Measurements from ENCODE around the gene ETV7. TPM values are rescaled to one million over a fixed set of nuclear protein-coding genes. Genes with fewer than 3 reads are reported as not detected.

ETV7 gene
- polyA plus RNA-seq, 1 of the 3 experiments (the other 2 are of a cell fraction) = 0.39 TPM

DNA sequence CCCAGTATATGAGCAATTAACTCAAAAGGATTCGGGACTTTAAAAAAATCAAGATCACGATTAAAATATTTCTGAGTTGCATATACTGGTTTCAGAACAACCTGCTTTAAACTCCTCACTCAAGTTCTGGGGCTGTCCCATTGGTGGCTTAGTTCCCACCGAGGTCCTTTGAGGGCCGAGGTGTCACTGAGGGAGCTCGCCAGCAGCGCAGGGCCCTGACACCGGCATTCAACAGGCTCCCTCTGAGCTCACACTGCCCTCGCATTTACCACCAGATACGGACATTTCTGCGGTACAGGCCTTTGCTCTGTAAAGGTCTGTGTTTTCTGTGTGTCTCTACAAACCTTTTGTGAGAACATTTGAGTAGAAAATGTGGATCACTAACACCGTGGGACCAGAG lies 26.4 kb downstream of the ETV7 start (continued):
- TF ChIP-seq, protein P1, sequence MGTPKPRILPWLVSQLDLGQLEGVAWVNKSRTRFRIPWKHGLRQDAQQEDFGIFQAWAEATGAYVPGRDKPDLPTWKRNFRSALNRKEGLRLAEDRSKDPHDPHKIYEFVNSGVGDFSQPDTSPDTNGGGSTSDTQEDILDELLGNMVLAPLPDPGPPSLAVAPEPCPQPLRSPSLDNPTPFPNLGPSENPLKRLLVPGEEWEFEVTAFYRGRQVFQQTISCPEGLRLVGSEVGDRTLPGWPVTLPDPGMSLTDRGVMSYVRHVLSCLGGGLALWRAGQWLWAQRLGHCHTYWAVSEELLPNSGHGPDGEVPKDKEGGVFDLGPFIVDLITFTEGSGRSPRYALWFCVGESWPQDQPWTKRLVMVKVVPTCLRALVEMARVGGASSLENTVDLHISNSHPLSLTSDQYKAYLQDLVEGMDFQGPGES (IDR thresholded peaks at IDR 0.05; ENCODE audit: low read depth, low read length) = no peak
- TF ChIP-seq SMC3 (IDR thresholded peaks at IDR 0.05; ENCODE audit: low read depth, low read length) (no peak), CHD2 (IDR thresholded peaks at IDR 0.05; ENCODE audit: low read length, partially characterized antibody) (no peak), POLR2AphosphoS5 (IDR thresholded peaks at IDR 0.05; ENCODE audit: low read depth, low read length) (no peak)

DNA sequence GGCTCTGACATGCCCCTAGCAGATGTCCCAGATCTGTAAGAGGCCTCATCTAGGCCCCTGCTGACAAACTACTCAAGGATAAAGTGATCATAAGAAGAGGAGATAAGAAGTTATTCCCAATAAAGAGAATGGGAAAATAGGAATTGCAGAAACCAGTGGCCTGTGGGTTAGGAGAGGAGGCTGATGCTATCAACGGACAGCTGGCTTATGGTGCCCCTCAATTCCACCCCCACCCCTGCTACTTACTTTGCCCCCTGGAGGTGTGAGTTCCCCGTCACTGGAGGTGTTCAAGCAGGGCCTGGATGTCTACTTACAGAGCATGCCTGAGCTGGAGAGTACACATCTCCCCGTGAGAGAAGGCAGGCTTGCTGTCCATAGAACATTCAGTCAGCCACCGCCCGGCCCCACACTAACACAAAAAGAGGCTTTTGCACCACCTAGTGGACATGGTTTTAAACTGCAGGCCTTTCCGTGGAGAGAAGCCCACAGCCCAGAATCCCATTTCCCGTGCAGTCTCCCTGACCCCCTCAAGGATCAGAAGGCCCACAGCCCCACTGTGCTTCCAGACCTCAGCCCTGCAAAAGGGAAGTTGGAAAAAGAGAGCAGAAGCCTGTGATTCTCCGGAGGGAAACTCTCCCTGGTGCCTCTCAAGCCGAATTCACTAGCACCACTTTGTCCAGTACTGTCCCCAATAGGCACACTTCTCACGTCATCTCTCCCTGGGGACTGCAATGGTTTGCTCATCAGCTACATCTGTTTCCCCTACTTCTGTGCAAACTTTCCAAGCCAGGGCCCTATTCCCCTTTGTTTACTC lies 27.0 kb downstream of the ETV7 start:
- Histone ChIP-seq H3K4me2 (no peak overlapping the region), H3K4me3 (ENCODE audit: low read depth in 2 of 2, low read length in 1 of 2) (peak overlapping the region in 1 of 2 experiments; percentile 40; a peak in 1 of 4 replicates), H3K9ac (no peak overlapping the region), H3K9me3 (no peaks in the 10 kb centered on the region), H3K27ac (ENCODE audit: low read depth in 2 of 2, low read length in 1 of 2) (no peak overlapping the region), H3K36me3 (replicated peaks in 1 of 2; ENCODE audit: control insufficient read depth in 1 of 2, insufficient read depth in 2 of 2, low read length in 1 of 2) (no peaks in the 10 kb centered on the region), H2AFZ (ENCODE audit: low read depth) (peak overlapping the region; percentile 52; the same call in 1 of the 2 replicates), H3K79me2 (ENCODE audit: insufficient read depth) (no peaks in the 10 kb centered on the region), H4K20me1 (ENCODE audit: insufficient read depth) (no peaks in the 10 kb centered on the region), H3K4me1 (ENCODE audit: control insufficient read depth in 1 of 2, insufficient read depth in 2 of 2, low read depth in 1 of 2, low read length in 1 of 2) (peaks cover 2 to 6% of the 10 kb centered on the region in 2 experiments; a peak in 2 of 4 replicates), H3K27me3 (ENCODE audit: insufficient read depth) (no peaks in the 10 kb centered on the region), H3F3A (replicated peaks; ENCODE audit: insufficient read depth) (no peaks in the 10 kb centered on the region), H3K9me2 (no peaks in the 10 kb centered on the region)
- POLR2A ChIA-PET = no interaction called here
- peak; percentile 87 for DNase-seq
- CTCF ChIA-PET = interaction anchor here (0.6 to 9.1 kb wide), 36 partner anchors 8 to 491 kb away, joined by 3 to 149 read pairs (median 4); partner anchors contain the start of gene BNIP5
- WGBS (ENCODE audit: low lambda C conversion rate) = 23% methylated on average over 9 of the region's 10 CpGs
- TF ChIP-seq NFIC (IDR thresholded peaks at IDR 0.05; ENCODE audit: borderline replicate concordance) = no peak
- no peak for TF ChIP-seq RXRA (IDR thresholded peaks at IDR 0.05; ENCODE audit: borderline replicate concordance, low read depth)
- no peak for TF ChIP-seq EP300 (IDR thresholded peaks at IDR 0.05; ENCODE audit: borderline replicate concordance in 1 of 2, low read depth in 1 of 2, low read length in 1 of 2)
- TF ChIP-seq, protein P1 (IDR thresholded peaks at IDR 0.05; ENCODE audit: low read depth, low read length) = no peak
- TF ChIP-seq, protein P2, sequence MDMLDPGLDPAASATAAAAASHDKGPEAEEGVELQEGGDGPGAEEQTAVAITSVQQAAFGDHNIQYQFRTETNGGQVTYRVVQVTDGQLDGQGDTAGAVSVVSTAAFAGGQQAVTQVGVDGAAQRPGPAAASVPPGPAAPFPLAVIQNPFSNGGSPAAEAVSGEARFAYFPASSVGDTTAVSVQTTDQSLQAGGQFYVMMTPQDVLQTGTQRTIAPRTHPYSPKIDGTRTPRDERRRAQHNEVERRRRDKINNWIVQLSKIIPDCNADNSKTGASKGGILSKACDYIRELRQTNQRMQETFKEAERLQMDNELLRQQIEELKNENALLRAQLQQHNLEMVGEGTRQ (IDR thresholded peaks at IDR 0.05; ENCODE audit: borderline replicate concordance, low read depth, low read length) = no peak
- TF ChIP-seq GATA2 (CRISPR knock-in tag; IDR thresholded peaks at IDR 0.05) = no peak
- TF ChIP-seq TCF12 (IDR thresholded peaks at IDR 0.05) = no peak
- TF ChIP-seq YY1 (IDR thresholded peaks at IDR 0.05; ENCODE audit: low read depth) = no peak
- TF ChIP-seq MXI1 (IDR thresholded peaks at IDR 0.05; ENCODE audit: low read depth, low read length) = no peak
- TF ChIP-seq RFX5 (IDR thresholded peaks at IDR 0.05; ENCODE audit: low read length) = no peak
- peak; percentile 29 for TF ChIP-seq CHD2 (IDR thresholded peaks at IDR 0.05; ENCODE audit: low read length, partially characterized antibody)
- TF ChIP-seq, protein P3, sequence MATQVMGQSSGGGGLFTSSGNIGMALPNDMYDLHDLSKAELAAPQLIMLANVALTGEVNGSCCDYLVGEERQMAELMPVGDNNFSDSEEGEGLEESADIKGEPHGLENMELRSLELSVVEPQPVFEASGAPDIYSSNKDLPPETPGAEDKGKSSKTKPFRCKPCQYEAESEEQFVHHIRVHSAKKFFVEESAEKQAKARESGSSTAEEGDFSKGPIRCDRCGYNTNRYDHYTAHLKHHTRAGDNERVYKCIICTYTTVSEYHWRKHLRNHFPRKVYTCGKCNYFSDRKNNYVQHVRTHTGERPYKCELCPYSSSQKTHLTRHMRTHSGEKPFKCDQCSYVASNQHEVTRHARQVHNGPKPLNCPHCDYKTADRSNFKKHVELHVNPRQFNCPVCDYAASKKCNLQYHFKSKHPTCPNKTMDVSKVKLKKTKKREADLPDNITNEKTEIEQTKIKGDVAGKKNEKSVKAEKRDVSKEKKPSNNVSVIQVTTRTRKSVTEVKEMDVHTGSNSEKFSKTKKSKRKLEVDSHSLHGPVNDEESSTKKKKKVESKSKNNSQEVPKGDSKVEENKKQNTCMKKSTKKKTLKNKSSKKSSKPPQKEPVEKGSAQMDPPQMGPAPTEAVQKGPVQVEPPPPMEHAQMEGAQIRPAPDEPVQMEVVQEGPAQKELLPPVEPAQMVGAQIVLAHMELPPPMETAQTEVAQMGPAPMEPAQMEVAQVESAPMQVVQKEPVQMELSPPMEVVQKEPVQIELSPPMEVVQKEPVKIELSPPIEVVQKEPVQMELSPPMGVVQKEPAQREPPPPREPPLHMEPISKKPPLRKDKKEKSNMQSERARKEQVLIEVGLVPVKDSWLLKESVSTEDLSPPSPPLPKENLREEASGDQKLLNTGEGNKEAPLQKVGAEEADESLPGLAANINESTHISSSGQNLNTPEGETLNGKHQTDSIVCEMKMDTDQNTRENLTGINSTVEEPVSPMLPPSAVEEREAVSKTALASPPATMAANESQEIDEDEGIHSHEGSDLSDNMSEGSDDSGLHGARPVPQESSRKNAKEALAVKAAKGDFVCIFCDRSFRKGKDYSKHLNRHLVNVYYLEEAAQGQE (IDR thresholded peaks at IDR 0.05; ENCODE audit: low read depth, low read length) = no peak
- TF ChIP-seq FOXJ3 (CRISPR knock-in tag; IDR thresholded peaks at IDR 0.05) = no peak
- TF ChIP-seq JUND (IDR thresholded peaks at IDR 0.05) = no peak
- TF ChIP-seq, protein P4, sequence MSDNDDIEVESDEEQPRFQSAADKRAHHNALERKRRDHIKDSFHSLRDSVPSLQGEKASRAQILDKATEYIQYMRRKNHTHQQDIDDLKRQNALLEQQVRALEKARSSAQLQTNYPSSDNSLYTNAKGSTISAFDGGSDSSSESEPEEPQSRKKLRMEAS (IDR thresholded peaks at IDR 0.05; ENCODE audit: low read depth) = no peak
- TF ChIP-seq TEAD4 (IDR thresholded peaks at IDR 0.05; ENCODE audit: borderline replicate concordance, insufficient read depth) = no peak
- TF ChIP-seq MEF2A (IDR thresholded peaks at IDR 0.05; ENCODE audit: borderline replicate concordance, low read depth) = no peak
- no peak for TF ChIP-seq GABPA (IDR thresholded peaks at IDR 0.05; ENCODE audit: low read depth)
- TF ChIP-seq TAF1 (IDR thresholded peaks at IDR 0.05; ENCODE audit: borderline replicate concordance, low read depth, low read length) = no peak
